Measurements from ENCODE around the gene SAMD5.

SAMD5 gene

DNA sequence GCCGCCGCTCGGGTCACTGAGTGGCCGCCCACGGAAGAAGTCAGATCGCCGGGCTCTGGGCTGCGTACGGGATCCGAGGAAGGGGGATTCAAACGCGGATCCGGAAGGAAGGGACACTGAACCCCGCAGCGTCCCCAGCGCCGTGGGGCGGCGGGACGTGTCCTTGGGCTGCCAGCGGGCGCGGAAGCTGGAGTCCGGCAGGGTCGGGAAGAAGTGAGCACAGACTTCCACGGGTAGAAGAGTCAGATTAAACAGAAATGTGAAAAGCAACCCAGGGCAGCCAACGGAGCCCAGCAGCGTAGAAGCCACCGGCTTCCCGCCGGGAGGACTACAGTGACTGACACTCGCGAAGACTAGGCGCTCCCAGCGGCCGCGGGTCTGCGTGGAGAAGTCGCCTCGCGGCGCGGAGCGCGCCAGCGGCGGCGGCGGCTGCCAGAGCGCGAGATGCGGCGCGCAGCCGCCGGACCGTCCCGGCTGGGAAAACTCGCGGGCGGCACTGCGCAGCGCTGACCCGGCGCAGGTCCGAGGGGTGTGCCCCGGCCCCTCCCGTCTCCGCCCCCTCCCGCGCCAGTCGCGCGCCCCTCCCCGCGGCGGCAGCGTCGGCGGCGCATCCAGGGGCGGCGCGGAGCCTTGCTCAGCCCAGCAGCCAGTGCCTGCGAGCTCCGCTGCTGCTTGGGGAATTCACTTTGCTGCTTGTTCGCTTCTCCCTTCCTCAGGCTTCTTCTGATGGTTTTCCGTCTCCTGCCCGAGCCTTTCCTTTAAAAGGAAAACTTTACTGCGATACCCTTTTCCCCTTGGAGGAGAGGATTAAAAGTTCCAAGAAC, at the start of gene SAMD5:
Gene SAMD5 (plus strand): TSS at position 649 of the 824 bp plus-strand sequence. CDS start 239 bp downstream, outside the sequence.
- ChIA-PET POLR2A (no interaction called here), CTCF (interaction anchor here (1.1 to 1.8 kb wide), 3 partner anchors 9 to 657 kb away, joined by 3 to 10 read pairs (median 4); no protein-coding TSS in a partner anchor)
- DNase-seq (ENCODE audit: extremely low spot score) = peak; percentile 46
- TF ChIP-seq, protein P1, sequence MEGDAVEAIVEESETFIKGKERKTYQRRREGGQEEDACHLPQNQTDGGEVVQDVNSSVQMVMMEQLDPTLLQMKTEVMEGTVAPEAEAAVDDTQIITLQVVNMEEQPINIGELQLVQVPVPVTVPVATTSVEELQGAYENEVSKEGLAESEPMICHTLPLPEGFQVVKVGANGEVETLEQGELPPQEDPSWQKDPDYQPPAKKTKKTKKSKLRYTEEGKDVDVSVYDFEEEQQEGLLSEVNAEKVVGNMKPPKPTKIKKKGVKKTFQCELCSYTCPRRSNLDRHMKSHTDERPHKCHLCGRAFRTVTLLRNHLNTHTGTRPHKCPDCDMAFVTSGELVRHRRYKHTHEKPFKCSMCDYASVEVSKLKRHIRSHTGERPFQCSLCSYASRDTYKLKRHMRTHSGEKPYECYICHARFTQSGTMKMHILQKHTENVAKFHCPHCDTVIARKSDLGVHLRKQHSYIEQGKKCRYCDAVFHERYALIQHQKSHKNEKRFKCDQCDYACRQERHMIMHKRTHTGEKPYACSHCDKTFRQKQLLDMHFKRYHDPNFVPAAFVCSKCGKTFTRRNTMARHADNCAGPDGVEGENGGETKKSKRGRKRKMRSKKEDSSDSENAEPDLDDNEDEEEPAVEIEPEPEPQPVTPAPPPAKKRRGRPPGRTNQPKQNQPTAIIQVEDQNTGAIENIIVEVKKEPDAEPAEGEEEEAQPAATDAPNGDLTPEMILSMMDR (IDR thresholded peaks at IDR 0.05; ENCODE audit: control extremely low read depth, extremely low read depth, low read depth, missing control alignments) = no peak

DNA sequence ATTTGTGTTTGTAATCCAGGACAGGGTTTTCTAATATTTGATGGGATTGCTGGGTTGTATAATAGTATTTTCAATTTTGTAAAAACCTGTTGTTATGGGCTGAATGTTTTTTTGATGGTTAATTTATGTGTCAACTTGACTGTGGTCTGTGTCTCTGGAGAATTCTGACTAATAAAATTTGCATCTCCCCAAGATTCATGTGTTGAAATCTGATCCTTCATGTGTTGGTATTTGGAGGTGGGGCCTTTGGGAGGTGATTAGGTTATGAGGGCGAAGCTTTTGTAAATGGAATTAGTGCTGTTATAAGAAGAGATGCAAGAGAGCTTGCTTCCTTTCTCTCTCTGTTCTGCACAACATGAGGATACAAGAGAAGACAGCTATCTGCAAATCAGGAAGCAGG, 48.7 kb upstream of the SAMD5 start:
- TF ChIP-seq, protein P1 (IDR thresholded peaks at IDR 0.05; ENCODE audit: control extremely low read depth, extremely low read depth, low read depth, missing control alignments) = no peak
- ChIA-PET CTCF (no interaction called here), POLR2A (no interaction called here)
- DNase-seq (ENCODE audit: extremely low spot score) = no peak

DNA sequence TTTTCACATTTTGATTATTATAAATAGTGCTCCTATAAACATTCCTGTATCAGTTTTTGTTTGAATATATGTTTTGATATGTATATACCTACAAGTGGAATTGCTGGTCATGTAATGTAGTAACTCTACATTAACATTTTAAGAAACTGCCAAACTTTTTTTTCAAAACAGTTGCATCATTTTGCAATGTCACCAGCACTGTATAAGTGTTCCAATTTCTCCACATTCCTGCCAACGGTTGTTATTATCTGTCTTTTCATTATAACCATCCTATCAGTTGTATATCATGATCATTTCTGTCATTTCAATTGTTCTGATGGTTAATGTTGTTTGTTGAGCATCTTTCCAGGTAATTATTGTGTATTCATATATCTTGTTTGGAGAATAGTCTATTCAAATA, 44.8 kb upstream of the SAMD5 start:
- TF ChIP-seq, protein P1 (IDR thresholded peaks at IDR 0.05; ENCODE audit: control extremely low read depth, extremely low read depth, low read depth, missing control alignments) = no peak
- CTCF ChIA-PET = no interaction called here
- POLR2A ChIA-PET = no interaction called here
- DNase-seq (ENCODE audit: extremely low spot score) = no peak

DNA sequence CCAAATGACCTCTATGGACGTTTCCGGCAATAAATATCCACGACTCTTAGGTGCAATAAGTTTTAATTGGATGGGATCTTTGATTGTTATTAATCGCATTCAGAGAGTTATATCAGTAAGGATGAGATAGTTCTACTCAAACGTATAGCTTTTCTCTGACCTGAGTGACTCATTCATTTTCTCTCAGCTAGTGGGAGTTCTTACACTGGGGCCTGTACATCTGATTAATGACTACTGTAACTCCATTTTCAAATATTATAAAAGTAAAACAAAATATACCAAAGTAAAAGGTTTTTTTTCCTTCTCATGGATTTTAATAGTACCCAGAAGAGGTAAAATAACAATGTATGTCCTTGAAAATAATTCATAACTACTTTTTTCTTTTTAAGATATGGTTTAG, 41.1 kb upstream of the SAMD5 start:
- TF ChIP-seq, protein P1 (IDR thresholded peaks at IDR 0.05; ENCODE audit: control extremely low read depth, extremely low read depth, low read depth, missing control alignments) = no peak
- ChIA-PET POLR2A (no interaction called here), CTCF (no interaction called here)
- no peak for DNase-seq (ENCODE audit: extremely low spot score)

DNA sequence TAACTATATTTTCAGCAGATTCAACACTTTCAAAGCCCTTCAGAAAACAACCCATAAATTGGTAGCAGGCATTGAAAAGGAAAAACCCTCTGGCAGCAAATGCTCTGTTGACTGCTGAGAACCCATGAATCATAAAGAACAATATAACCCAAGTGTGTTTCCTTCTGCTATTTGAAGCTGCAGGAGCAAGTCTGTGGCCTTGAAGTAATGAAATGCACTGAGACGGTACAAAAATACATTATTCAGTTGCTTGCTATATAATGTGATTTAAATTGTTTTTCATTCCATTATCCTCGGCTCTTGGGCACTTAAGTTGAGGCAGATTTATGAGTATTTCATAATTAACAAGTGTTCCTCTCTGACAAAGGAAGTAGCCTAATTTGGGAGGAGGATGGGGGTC, 40.6 kb upstream of the SAMD5 start:
- ChIA-PET POLR2A (no interaction called here), CTCF (no interaction called here)
- no peak for DNase-seq (ENCODE audit: extremely low spot score)
- TF ChIP-seq, protein P1 (IDR thresholded peaks at IDR 0.05; ENCODE audit: control extremely low read depth, extremely low read depth, low read depth, missing control alignments) = no peak

DNA sequence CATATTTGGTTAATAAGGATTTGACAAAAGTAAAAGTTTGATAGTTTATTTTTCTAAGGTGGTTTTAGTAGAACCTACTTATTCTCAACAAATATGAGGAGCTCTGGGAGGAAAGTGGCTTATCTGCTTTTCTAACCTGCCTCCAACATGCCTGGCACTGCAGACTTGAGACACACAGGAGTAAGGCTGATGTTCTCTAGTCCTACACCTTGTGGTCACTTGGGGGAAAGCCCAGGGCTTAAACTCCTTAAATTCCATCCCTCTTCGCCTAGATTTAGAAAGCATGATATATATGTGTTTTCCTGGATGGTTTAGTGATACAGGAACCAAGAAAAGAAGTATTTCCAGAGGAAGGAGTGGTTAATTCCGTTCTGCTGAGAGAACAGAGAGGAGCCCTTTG, 39.9 kb upstream of the SAMD5 start:
- TF ChIP-seq, protein P1 (IDR thresholded peaks at IDR 0.05; ENCODE audit: control extremely low read depth, extremely low read depth, low read depth, missing control alignments) = no peak
- DNase-seq (ENCODE audit: extremely low spot score) = no peak
- ChIA-PET POLR2A (no interaction called here), CTCF (no interaction called here)
